CD4-positive, alpha-beta T cell treated with Interleukin-17A for 1 hour (primary cell): Measurements from ENCODE around the gene EIF1.
"Not testable (repeated sequence)": the region's sequence is repeated elsewhere in the genome, so short reads cannot be mapped to it uniquely, and the experiment has no call there.

ENCODE experiments used
- DNase-seq: peaks from one replicate; pipeline ENCODE4 v3.0.0-alpha.2; 2020

Gene EIF1

GRCh38 chr17:41656249-41657023 lies 32.2 kb upstream of the EIF1 start:
- DNase-seq = no peak

- DNase-seq = no peak
These were observed 31.4 kb upstream of the EIF1 start for GRCh38 chr17:41657176-41657754.

- no peak for DNase-seq
These were observed 30.7 kb upstream of the EIF1 start for GRCh38 chr17:41657936-41658335.

GRCh38 chr17:41658846-41659245 lies 29.8 kb upstream of the EIF1 start:
- DNase-seq = no peak

- no peak for DNase-seq
These were observed 29.1 kb upstream of the EIF1 start for GRCh38 chr17:41659427-41660212.

GRCh38 chr17:41660221-41660711 lies 28.4 kb upstream of the EIF1 start:
- no peak for DNase-seq

GRCh38 chr17:41663451-41664171 lies 25.1 kb upstream of the EIF1 start:
- DNase-seq = no peak

- no peak for DNase-seq
These were observed 24.6 kb upstream of the EIF1 start for GRCh38 chr17:41664172-41664457.

- DNase-seq = no peak
These were observed 23.8 kb upstream of the EIF1 start for GRCh38 chr17:41664587-41665565.

GRCh38 chr17:41665566-41666236 lies 23.0 kb upstream of the EIF1 start:
- DNase-seq = peak; percentile 90

- DNase-seq = peak; percentile 94
These were observed 22.4 kb upstream of the EIF1 start for GRCh38 chr17:41666237-41666641.

GRCh38 chr17:41666708-41667279 lies 21.9 kb upstream of the EIF1 start:
- DNase-seq = peak; percentile 91

GRCh38 chr17:41667280-41668041 lies 21.2 kb upstream of the EIF1 start:
- no peak for DNase-seq

GRCh38 chr17:41672153-41672552 lies 16.5 kb upstream of the EIF1 start:
- no peak for DNase-seq

GRCh38 chr17:41675157-41676057 lies 13.3 kb upstream of the EIF1 start:
- not testable (repeated sequence) for DNase-seq

- DNase-seq = no peak
These were observed 12.6 kb upstream of the EIF1 start for GRCh38 chr17:41676058-41676419.

- no peak for DNase-seq
These were observed 10.2 kb upstream of the EIF1 start for GRCh38 chr17:41678411-41678906.

- peak; percentile 91 for DNase-seq
These were observed 9.6 kb upstream of the EIF1 start for GRCh38 chr17:41678907-41679739.
